Left lung (tissue), 10 donors: ENCODE measurements around the gene KRT40. TPM values are rescaled to one million over a fixed set of nuclear protein-coding genes. Genes with fewer than 3 reads are reported as not detected.

Experiments used
- ATAC-seq: fragments of 200-7000 bp; cut with Tn5 transposase; one replicate; pipeline ENCODE4 v1.9.1; 2020; ENCODE audit warnings: moderate library complexity
- DNase-seq, 4 donors: peaks; one replicate each; pipeline ENCODE4 v3.0.0-alpha.2; 2013 to 2020
- H3K27ac ChIP-seq, 2 donors: fragments of 200-600 bp; sonication (generic) in 1 of 2; one replicate each; pipeline versions ENCODE4 v1.5.0 to v1.8.0; 2020 to 2021
- H3K27me3 ChIP-seq, 2 donors: fragments of 200-600 bp; sonication (generic) in 1 of 2; one replicate each; pipeline versions ENCODE4 v1.5.0 to v1.8.0; 2020 to 2021
- H3K36me3 ChIP-seq, 2 donors: fragments of 200-600 bp; sonication (generic) in 1 of 2; one replicate each; pipeline versions ENCODE4 v1.5.0 to v1.8.0; 2020 to 2021
- H3K4me1 ChIP-seq, 2 donors: fragments of 200-600 bp; one replicate each; pipeline ENCODE4 v1.8.0; 2021
- H3K4me3 ChIP-seq, 2 donors: fragments of 200-600 bp; sonication (generic) in 1 of 2; one replicate each; pipeline versions ENCODE4 v1.5.0 to v1.8.0; 2020 to 2021; ENCODE audit warnings: mild to moderate bottlenecking in 1 of 2
- H3K9me3 ChIP-seq, 2 donors: fragments of 200-600 bp; sonication (generic) in 1 of 2; one replicate each; pipeline versions ENCODE4 v1.5.0 to v1.8.0; 2020 to 2021
- intact Hi-C, 2 donors: fragments of 100-400 bp; cut with DNase I; formaldehyde crosslinking; loops; one replicate each; pipeline versions ENCODE4 v1.11.2 to v1.14.2; 2022
- polyA plus RNA-seq, 6 donors: library from polyadenylated mRNA; unstranded; fragments of 120-200 nt; gene quantifications; one replicate each; pipeline ENCODE4 v1.2.1, GENCODE V29; 2013; ENCODE audit not compliant: insufficient read length in 6 of 6
- total RNA-seq, 2 donors: library from RNA; stranded (reverse); fragmentation: NEBNext Ultra II Directional; extraction: Animal tissue kit (Norgen Biotek cat#: 25700); gene quantifications; one replicate each; pipeline ENCODE4 v1.2.1, GENCODE V29; 2021
- TF ChIP-seq, protein P1 (sequence below), 2 donors: fragments of 200-600 bp; sonication (generic) in 1 of 2; IDR thresholded peaks; one replicate each; pipeline versions ENCODE4 v1.5.0 to v1.8.0; 2021; ENCODE audit warnings: antibody characterized with exemption in 2 of 2
- donor health status: DM: no; HTN: yes; CAD: no.
- donor health status: DM: no; HTN: no; CAD: no.

Gene KRT40
- total and polyA plus RNA-seq, 8 donors = not detected

GRCh38 chr17:41013181-41013580, 29.1 kb upstream of the KRT40 start:
- TF ChIP-seq, protein P1, sequence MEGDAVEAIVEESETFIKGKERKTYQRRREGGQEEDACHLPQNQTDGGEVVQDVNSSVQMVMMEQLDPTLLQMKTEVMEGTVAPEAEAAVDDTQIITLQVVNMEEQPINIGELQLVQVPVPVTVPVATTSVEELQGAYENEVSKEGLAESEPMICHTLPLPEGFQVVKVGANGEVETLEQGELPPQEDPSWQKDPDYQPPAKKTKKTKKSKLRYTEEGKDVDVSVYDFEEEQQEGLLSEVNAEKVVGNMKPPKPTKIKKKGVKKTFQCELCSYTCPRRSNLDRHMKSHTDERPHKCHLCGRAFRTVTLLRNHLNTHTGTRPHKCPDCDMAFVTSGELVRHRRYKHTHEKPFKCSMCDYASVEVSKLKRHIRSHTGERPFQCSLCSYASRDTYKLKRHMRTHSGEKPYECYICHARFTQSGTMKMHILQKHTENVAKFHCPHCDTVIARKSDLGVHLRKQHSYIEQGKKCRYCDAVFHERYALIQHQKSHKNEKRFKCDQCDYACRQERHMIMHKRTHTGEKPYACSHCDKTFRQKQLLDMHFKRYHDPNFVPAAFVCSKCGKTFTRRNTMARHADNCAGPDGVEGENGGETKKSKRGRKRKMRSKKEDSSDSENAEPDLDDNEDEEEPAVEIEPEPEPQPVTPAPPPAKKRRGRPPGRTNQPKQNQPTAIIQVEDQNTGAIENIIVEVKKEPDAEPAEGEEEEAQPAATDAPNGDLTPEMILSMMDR (IDR thresholded peaks at IDR 0.05) = no peak
- no peaks in the 10 kb centered on the region for H3K9me3 ChIP-seq
- no peak overlapping the region for H3K27ac ChIP-seq
- ATAC-seq (no peak), DNase-seq (no peak)
- H3K36me3 ChIP-seq = no peaks in the 10 kb centered on the region
- intact Hi-C loops = no loop called here
- H3K27me3 ChIP-seq = no peaks in the 10 kb centered on the region
- H3K4me3 ChIP-seq = no peak overlapping the region
- no peaks in the 10 kb centered on the region for H3K4me1 ChIP-seq

DNA sequence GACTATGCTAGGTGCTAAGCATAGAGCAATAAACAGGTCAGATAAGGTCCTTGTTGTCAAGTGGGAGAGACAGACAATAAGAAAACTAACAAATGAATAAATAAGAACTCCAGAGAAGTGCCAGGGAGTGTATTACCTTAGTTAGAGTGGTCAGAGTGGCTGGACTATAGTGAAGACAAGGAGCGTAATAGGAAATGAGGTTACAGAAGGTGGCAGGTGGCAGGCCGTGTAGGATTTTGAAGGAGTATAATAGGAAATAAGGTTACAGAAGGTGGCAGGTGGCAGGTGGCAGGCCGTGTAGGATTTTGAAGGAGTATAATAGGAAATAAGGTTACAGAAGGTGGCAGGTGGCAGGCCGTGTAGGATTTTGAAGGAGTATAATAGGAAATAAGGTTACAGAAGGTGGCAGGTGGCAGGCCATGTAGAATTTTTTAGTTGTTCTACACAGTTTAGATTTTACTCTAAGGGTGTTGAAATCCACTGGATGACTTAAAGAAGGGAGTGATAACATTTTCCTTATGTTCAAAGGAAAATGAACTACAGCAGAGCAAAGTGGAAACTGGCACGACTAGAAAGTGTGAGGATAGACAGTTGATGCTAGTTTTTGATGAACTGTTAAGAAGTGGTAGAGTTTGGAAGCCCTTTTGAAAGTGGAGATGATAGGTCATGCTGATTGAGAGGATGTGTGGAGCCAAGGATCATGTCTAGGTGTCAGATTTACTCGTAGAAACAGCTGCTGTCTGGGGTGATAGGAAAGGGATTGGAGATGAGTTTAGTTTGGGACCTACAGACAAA, 28.4 kb upstream of the KRT40 start:
- intact Hi-C loops = no loop called here
- no peak overlapping the region for H3K4me3 ChIP-seq

DNA sequence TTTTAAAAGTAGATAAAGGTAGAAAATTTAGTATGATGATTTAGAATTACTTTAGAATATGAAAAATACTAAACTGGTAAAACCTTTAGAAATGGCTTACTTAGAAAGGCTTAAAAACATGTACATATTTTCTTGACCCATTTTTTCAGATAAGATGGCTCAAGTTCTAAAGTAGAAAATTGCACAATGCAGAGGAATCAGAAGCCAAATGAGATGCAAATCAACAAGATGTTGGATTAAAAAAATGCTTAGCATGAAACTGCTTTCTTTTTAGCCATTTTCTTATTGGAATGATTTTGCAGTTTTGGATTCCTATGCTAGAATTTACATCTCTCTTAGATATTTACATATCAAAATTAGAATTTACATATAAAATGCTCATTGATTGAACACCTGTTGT, 26.3 kb upstream of the KRT40 start:
- Histone ChIP-seq H3K4me3 (no peak overlapping the region), H3K27ac (no peak overlapping the region), H3K27me3 (no peaks in the 10 kb centered on the region), H3K4me1 (no peaks in the 10 kb centered on the region), H3K36me3 (no peaks in the 10 kb centered on the region), H3K9me3 (no peaks in the 10 kb centered on the region)
- intact Hi-C loops = no loop called here
- DNase-seq = no peak
- no peak for ATAC-seq
- TF ChIP-seq, protein P1 (IDR thresholded peaks at IDR 0.05) = no peak

More for the DNA sequence above, 28.4 kb upstream of the KRT40 start:
- DNase-seq (no peak), ATAC-seq (no peak)
- TF ChIP-seq, protein P1 (IDR thresholded peaks at IDR 0.05) = no peak
- no peaks in the 10 kb centered on the region for H3K4me1 ChIP-seq
- no peaks in the 10 kb centered on the region for H3K9me3 ChIP-seq
- no peaks in the 10 kb centered on the region for H3K36me3 ChIP-seq
- H3K27ac ChIP-seq = no peak overlapping the region
- H3K27me3 ChIP-seq = no peaks in the 10 kb centered on the region

GRCh38 chr17:41009936-41010335, 25.8 kb upstream of the KRT40 start:
- Histone ChIP-seq H3K4me1 (no peaks in the 10 kb centered on the region), H3K27me3 (no peaks in the 10 kb centered on the region), H3K4me3 (no peak overlapping the region), H3K36me3 (no peaks in the 10 kb centered on the region), H3K27ac (no peak overlapping the region), H3K9me3 (no peaks in the 10 kb centered on the region)
- ATAC-seq (no peak), DNase-seq (no peak)
- intact Hi-C loops = no loop called here
- TF ChIP-seq, protein P1 (IDR thresholded peaks at IDR 0.05) = no peak

- Histone ChIP-seq H3K4me3 (no peak overlapping the region), H3K9me3 (no peaks in the 10 kb centered on the region), H3K4me1 (no peaks in the 10 kb centered on the region), H3K27ac (no peak overlapping the region), H3K36me3 (no peaks in the 10 kb centered on the region), H3K27me3 (no peaks in the 10 kb centered on the region)
- TF ChIP-seq, protein P1 (IDR thresholded peaks at IDR 0.05) = no peak
- intact Hi-C loops = no loop called here
- DNase-seq (no peak), ATAC-seq (peak; percentile 93)
Observed at GRCh38 chr17:41009301-41009760, 25.2 kb upstream of the KRT40 start.
